Measurements from ENCODE around the gene UNC93B1. TPM values are rescaled to one million over a fixed set of nuclear protein-coding genes. Genes with fewer than 3 reads are reported as not detected.
A peak's percentile ranks its signal among the peaks of the same experiment; 100 is the strongest.

Gene UNC93B1
- total RNA-seq, 1 donor from 2014 or later: 6.1 TPM

DNA sequence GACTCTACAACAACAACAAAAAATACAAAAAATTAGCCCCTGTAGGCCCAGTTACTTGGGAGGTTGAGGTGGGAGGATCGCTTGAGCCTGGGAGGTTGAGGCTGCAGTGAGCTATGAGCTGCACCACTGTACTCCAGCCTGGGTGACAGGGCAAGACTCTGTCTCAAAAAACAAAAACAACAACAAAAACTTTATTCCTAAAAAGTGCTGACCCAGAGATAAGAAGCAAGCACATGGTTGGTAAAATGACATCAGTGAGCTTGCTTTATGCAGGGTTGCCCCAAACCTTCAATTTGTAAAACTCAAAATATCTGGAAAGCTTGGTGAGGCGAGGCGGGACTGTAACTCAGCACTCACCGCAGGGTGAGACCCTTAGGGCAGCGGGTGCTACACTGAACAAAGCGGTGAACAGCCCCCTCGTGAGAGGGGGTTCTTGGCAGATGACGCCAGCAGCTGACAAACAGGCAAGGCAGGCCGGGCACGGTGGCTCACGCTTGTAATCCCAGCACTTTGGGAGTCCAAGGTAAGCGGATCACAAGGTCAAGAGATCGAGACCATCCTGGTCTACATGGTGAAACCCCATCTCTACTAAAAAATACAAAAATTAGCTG lies 31.5 kb upstream of the UNC93B1 start:
- DNase-seq: no peak
- peaks cover 94% of the 10 kb centered on the region for H3K4me1 ChIP-seq
- peak overlapping the region; percentile 94 for H3K27ac ChIP-seq (replicated peaks)
- TF ChIP-seq CTCF (IDR thresholded peaks at IDR 0.05; ENCODE audit: borderline replicate concordance): no peak
- H3K27me3 ChIP-seq (ENCODE audit: low read depth): no peaks in the 10 kb centered on the region
- peaks cover 38% of the 10 kb centered on the region for H3K36me3 ChIP-seq
- no peak overlapping the region for H3K4me3 ChIP-seq
- no peaks in the 10 kb centered on the region for H3K9me3 ChIP-seq (replicated peaks)
- intact Hi-C loops (cut with micrococcal nuclease): no loop called here

- peak; percentile 71 for DNase-seq
- H3K4me3 ChIP-seq: peak overlapping the region; percentile 89
- H3K9me3 ChIP-seq (replicated peaks): no peaks in the 10 kb centered on the region
- no peaks in the 10 kb centered on the region for H3K27me3 ChIP-seq (ENCODE audit: low read depth)
- H3K27ac ChIP-seq (replicated peaks): peak overlapping the region; percentile 94
- intact Hi-C loops (cut with micrococcal nuclease): no loop called here
- peaks cover 38% of the 10 kb centered on the region for H3K36me3 ChIP-seq
- no peak for TF ChIP-seq CTCF (IDR thresholded peaks at IDR 0.05; ENCODE audit: borderline replicate concordance)
- peaks cover 88% of the 10 kb centered on the region for H3K4me1 ChIP-seq
These were observed 29.8 kb upstream of the UNC93B1 start for GRCh38 chr11:68033708-68034045.

DNA sequence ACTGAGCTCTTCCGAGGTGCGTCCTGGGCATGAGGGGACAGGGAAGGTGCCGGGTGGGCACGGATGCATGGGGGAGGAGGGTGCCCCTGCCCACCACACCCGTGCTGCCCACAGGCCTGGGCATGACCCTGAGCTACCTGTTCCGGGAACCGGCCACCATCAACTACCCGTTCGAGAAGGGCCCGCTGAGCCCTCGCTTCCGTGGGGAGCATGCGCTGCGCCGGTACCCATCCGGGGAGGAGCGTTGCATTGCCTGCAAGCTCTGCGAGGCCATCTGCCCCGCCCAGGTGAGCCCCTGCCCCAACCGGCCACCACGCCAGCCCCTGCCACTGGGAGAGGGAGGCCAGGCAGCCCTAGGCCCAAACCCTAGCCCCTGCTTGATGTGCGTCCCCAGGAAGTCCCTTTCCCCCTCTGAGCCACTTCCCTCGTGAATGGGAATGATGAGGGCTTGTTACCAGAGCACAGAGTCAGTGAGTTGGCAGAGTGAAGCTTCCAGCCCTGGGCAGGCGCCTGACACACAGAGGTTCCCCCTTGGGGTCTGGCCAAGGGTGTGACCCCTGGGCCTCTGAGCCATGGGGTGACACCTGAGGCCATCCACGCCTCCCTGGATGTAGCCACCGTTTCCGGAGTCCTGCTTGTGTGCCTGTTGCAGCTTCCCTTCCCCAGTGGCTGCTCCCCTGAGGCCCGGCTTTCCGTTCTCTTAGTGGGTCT lies 29.3 kb upstream of the UNC93B1 start:
- Histone ChIP-seq H3K9me3 (replicated peaks) (no peaks in the 10 kb centered on the region), H3K27ac (replicated peaks) (peak overlapping the region; percentile 94), H3K36me3 (peaks cover 38% of the 10 kb centered on the region), H3K27me3 (ENCODE audit: low read depth) (no peaks in the 10 kb centered on the region), H3K4me1 (peaks cover 82% of the 10 kb centered on the region), H3K4me3 (peak overlapping the region; percentile 89)
- TF ChIP-seq CTCF (IDR thresholded peaks at IDR 0.05; ENCODE audit: borderline replicate concordance): no peak
- intact Hi-C loops (cut with micrococcal nuclease): no loop called here
- DNase-seq: no peak

- peak overlapping the region; percentile 94 for H3K27ac ChIP-seq (replicated peaks)
- peaks cover 71% of the 10 kb centered on the region for H3K4me1 ChIP-seq
- TF ChIP-seq CTCF (IDR thresholded peaks at IDR 0.05; ENCODE audit: borderline replicate concordance): no peak
- no peak for DNase-seq
- H3K27me3 ChIP-seq (ENCODE audit: low read depth): no peaks in the 10 kb centered on the region
- no peaks in the 10 kb centered on the region for H3K9me3 ChIP-seq (replicated peaks)
- intact Hi-C loops (cut with micrococcal nuclease): no loop called here
- H3K36me3 ChIP-seq: peaks cover 38% of the 10 kb centered on the region
- peak overlapping the region; percentile 89 for H3K4me3 ChIP-seq
These were observed 28.1 kb upstream of the UNC93B1 start for GRCh38 chr11:68032003-68032402.

GRCh38 chr11:68031144-68031464 lies 27.2 kb upstream of the UNC93B1 start:
- TF ChIP-seq CTCF (IDR thresholded peaks at IDR 0.05; ENCODE audit: borderline replicate concordance): no peak
- intact Hi-C loops (cut with micrococcal nuclease): no loop called here
- H3K36me3 ChIP-seq: peaks cover 31% of the 10 kb centered on the region
- DNase-seq: no peak
- peak overlapping the region; percentile 94 for H3K27ac ChIP-seq (replicated peaks)
- no peaks in the 10 kb centered on the region for H3K27me3 ChIP-seq (ENCODE audit: low read depth)
- peak overlapping the region; percentile 89 for H3K4me3 ChIP-seq
- H3K4me1 ChIP-seq: peaks cover 62% of the 10 kb centered on the region
- no peaks in the 10 kb centered on the region for H3K9me3 ChIP-seq (replicated peaks)

Data from left ventricle myocardium inferior (tissue), 1 donor.